K562 (cell line): Measurements from ENCODE around the gene CGNL1. TPM values are rescaled to one million over a fixed set of nuclear protein-coding genes. Genes with fewer than 3 reads are reported as not detected.

Source experiments
- ATAC-seq: fragments of 200-7000 bp; cut with Tn5 transposase; 3 replicates; pipeline ENCODE4 v1.9.1; 2020; ENCODE audit warnings: moderate library complexity
- BruUV-seq: library from RNA; stranded (reverse); fragments of 400-500 nt; replicated peaks from 2 replicates; lab custom pipeline; 2021; lab: Mats Ljungman, UMichigan
- CTCF ChIA-PET: fragments of 300-600 bp; formaldehyde crosslinking; extraction: SDS; loops from one replicate; lab custom pipeline; 2021; ENCODE audit warnings: low intra/inter-chr PET ratio; lab: Yijun Ruan, JAX
- POLR2A ChIA-PET: fragments of 300-600, 350-650 bp; sonication (Branson Sonifier 250); formaldehyde crosslinking; extraction: SDS; loops from one replicate; lab custom pipeline; 2021; ENCODE audit warnings: antibody characterized with exemption, inconsistent platforms; lab: Yijun Ruan, JAX
- DNase-seq, 4 experiments: peaks; one replicate each; pipeline versions ENCODE4 v3.0.0 to v3.0.0-alpha.2; 2011 to 2018; ENCODE audit warnings: low spot score in 3 of 4, mixed read lengths in 3 of 4; ENCODE audit errors: extremely low read depth in 1 of 4
- FAIRE-seq: peaks from 2 replicates; lab custom pipeline; 2011; peaks lifted over from hg19 to GRCh38; lab: Jason Lieb, UNC
- H2AFZ ChIP-seq: 2 replicates; pipeline ENCODE4 v1.6.0; 2011; ENCODE audit warnings: low read depth, low read length, control low read depth, inconsistent platforms
- H3K27ac ChIP-seq: fragments of 200-600 bp; 3 replicates; pipeline ENCODE4 v1.8.0; 2011; ENCODE audit warnings: low read depth, mild to moderate bottlenecking, control low read depth, inconsistent platforms, low read length, moderate library complexity, mixed read lengths; ENCODE audit errors: extremely low read depth
- H3K27me3 ChIP-seq, 2 experiments: fragments of 300-600 bp in 1 of 2; 2 replicates in 1 of 2; 3 replicates in 1 of 2; pipeline versions ENCODE4 v1.6.0 to v1.8.0; 2011; ENCODE audit warnings: inconsistent platforms in 2 of 2, low read length in 2 of 2, mild to moderate bottlenecking in 1 of 2, mixed read lengths in 1 of 2, moderate library complexity in 1 of 2; ENCODE audit not compliant: control insufficient read depth in 2 of 2, insufficient read depth in 2 of 2
- H3K36me3 ChIP-seq: fragments of 300-600 bp; 3 replicates; pipeline ENCODE4 v1.8.0; 2011; ENCODE audit warnings: mild to moderate bottlenecking, low read length, inconsistent platforms; ENCODE audit not compliant: control insufficient read depth, insufficient read depth
- H3K4me1 ChIP-seq, 2 experiments: fragments of 200-600 bp in 1 of 2; replicated peaks in 1 of 2; 2 replicates in 1 of 2; 3 replicates in 1 of 2; pipeline versions ENCODE4 v1.5.1 to v1.8.0; 2011; ENCODE audit warnings: inconsistent platforms in 2 of 2, low read length in 2 of 2, mild to moderate bottlenecking in 1 of 2, mixed read lengths in 1 of 2, moderate library complexity in 1 of 2; ENCODE audit not compliant: control insufficient read depth in 2 of 2, insufficient read depth in 2 of 2
- H3K4me2 ChIP-seq: 2 replicates; pipeline ENCODE4 v1.6.1; 2011; ENCODE audit warnings: low read length, control low read depth, inconsistent platforms, mixed read lengths; ENCODE audit not compliant: insufficient read depth
- H3K4me3 ChIP-seq: fragments of 200-600 bp; sonication (generic), shearing (Covaris generic); 2 replicates; pipeline ENCODE4 v1.5.1; 2016; ENCODE audit warnings: control low read depth, inconsistent platforms
- H3K79me2 ChIP-seq: fragments of 200-600 bp; 3 replicates; pipeline ENCODE4 v1.8.0; 2011; ENCODE audit warnings: low read length, inconsistent platforms; ENCODE audit not compliant: control insufficient read depth, insufficient read depth
- H3K9ac ChIP-seq, 2 experiments: 2 replicates each; pipeline versions ENCODE4 v1.6.0 to v1.6.1; 2011; ENCODE audit warnings: low read depth in 2 of 2, low read length in 2 of 2, control low read depth in 1 of 2, inconsistent platforms in 1 of 2, mild to moderate bottlenecking in 1 of 2, mixed read lengths in 1 of 2; ENCODE audit not compliant: insufficient read depth in 1 of 2
- H3K9me1 ChIP-seq: one replicate; pipeline ENCODE4 v1.6.0; 2011; ENCODE audit warnings: inconsistent platforms, mild to moderate bottlenecking, low read length, moderate library complexity; ENCODE audit not compliant: control insufficient read depth, insufficient read depth
- H3K9me3 ChIP-seq: replicated peaks from 2 replicates; pipeline ENCODE4 v1.5.1; 2011; ENCODE audit warnings: low read depth, low read length, inconsistent platforms; ENCODE audit not compliant: control insufficient read depth, insufficient read depth
- H4K20me1 ChIP-seq: replicated peaks from 2 replicates; pipeline ENCODE4 v1.6.1; 2011; ENCODE audit warnings: low read length, inconsistent platforms, mixed read lengths; ENCODE audit not compliant: control insufficient read depth, insufficient read depth
- JUND ChIP-seq, 2 experiments: IDR thresholded peaks; 2 replicates in 1 of 2; 3 replicates in 1 of 2; pipeline ENCODE4 v1.6.1; 2011; ENCODE audit warnings: borderline replicate concordance in 2 of 2, low read depth in 2 of 2, low read length in 2 of 2, improper control_type of control experiment in 1 of 2, missing biosample characterization in 1 of 2, missing genetic modification characterization in 1 of 2, missing genetic modification reagents in 1 of 2
- NFE2 ChIP-seq: IDR thresholded peaks from 2 replicates; pipeline ENCODE4 v1.6.1; 2014; ENCODE audit warnings: antibody characterized with exemption, low read depth
- PHB2 ChIP-seq: fragments of 450-650 bp; IDR thresholded peaks from 2 replicates; pipeline ENCODE4 v1.6.1; 2017; ENCODE audit warnings: low read depth
- PREB ChIP-seq: sonication (generic); formaldehyde crosslinking; IDR thresholded peaks from 2 replicates; pipeline ENCODE4 v1.8.1; 2023; ENCODE audit warnings: mild to moderate bottlenecking, missing genetic modification reagents
- YY1 ChIP-seq, 3 experiments: IDR thresholded peaks; 2 replicates each; pipeline ENCODE4 v1.6.1; 2011; ENCODE audit warnings: low read length in 2 of 3, mild to moderate bottlenecking in 2 of 3, moderate library complexity in 2 of 3, borderline replicate concordance in 1 of 3, control low read depth in 1 of 3, low read depth in 1 of 3; ENCODE audit not compliant: insufficient read depth in 3 of 3, insufficient replicate concordance in 2 of 3, control insufficient read depth in 1 of 3, insufficient read length in 1 of 3; ENCODE audit errors: extremely low read depth in 1 of 3
- ZSCAN29 ChIP-seq: fragments of 450-650 bp; IDR thresholded peaks from 2 replicates; pipeline ENCODE4 v1.6.1; 2017
- WGBS: fragments of 100-300 bp; shearing (Covaris generic); methylation state at CpG from one replicate; pipeline ENCODE4 v1.1.6; 2016; ENCODE audit warnings: low coverage, mixed read lengths; ENCODE audit not compliant: insufficient coverage; ENCODE audit errors: missing lambda C conversion rate; 5-methylcytosine and 5-hydroxymethylcytosine counted together
- in situ Hi-C: fragments of 300-500 bp; cut with MboI; formaldehyde crosslinking; loops from 4 replicates; pipeline ENCODE4 v1.15.0; 2018; ENCODE audit warnings: inconsistent platforms, mixed read lengths
- intact Hi-C: fragments of 100-400 bp; cut with micrococcal nuclease; formaldehyde crosslinking; loops from 2 replicates; pipeline ENCODE4 v1.14.2; 2022
- polyA plus RNA-seq, 8 experiments: library from polyadenylated mRNA; depleted of rRNA in 4 of 8; stranded (reverse) in 5 of 8; unstranded in 3 of 8; fragments of >200 nt; fragmentation: Nextera tagmentation in 2 of 8; fragmentation: Illumina TruSeq in 1 of 8; extraction: Ambion mirVana in 2 of 8; extraction: Trizol in 1 of 8; gene quantifications; 2 replicates each; pipeline versions ENCODE4 v1.2.1 to v1.2.3, GENCODE V29; 2011 to 2014; ENCODE audit warnings: inconsistent platforms in 1 of 8, missing spikeins in 1 of 8
- total RNA-seq, 7 experiments: library from RNA; depleted of rRNA in 6 of 7; stranded (reverse); fragments of >200 nt in 6 of 7; fragmentation: Illumina TruSeq in 2 of 7; extraction: Trizol in 2 of 7; gene quantifications; 2 replicates each; pipeline versions ENCODE4 v1.2.1 to v1.2.3, GENCODE V29; 2011 to 2021; ENCODE audit warnings: low replicate concordance in 1 of 7

CGNL1 gene
- total and polyA plus RNA-seq, 9 of the 15 experiments (the other 6 are each of a cell fraction or from before 2014, with no cell fraction given), result 0.01 to 0.07 TPM; not detected in 7

DNA sequence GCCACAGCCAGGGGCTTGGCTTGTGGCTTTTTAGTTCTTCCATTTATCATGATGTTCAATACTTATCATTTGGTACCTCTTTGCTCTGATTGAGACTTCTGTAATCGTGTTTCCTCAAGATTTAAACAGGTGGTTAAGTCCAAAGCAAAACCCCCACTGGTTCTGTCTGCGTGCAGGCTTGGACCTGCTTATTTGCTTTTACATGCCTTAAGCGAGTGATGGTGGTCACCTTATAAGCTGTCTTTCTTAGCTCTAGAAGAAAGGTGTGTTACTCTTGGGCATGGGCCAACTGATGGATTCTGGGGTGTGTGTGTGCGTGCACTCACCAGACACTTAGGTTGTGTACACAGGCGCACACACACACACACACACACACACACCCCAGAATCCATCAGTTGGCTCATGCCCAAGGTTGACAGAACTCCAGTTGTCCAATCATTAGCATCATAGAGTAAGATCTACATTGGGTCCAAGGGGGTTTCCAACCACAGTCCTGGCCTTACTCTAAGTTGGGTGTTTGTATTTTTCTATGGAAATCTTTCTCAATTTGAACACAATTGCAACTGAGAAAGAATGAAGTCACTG, 216.6 kb downstream of the CGNL1 start:
- in situ Hi-C loops, result no loop called here
- H3K79me2 ChIP-seq, result no peaks in the 10 kb centered on the region
- ChIA-PET CTCF (no interaction called here), POLR2A (no interaction called here)
- no peak overlapping the region for H2AFZ ChIP-seq
- no peaks in the 10 kb centered on the region; the same call in 2 of the 3 replicates for H3K36me3 ChIP-seq
- ATAC-seq, result no peak
- DNase-seq, result no peak
- no peaks in the 10 kb centered on the region for H3K9me3 ChIP-seq
- H3K4me1 ChIP-seq, result peaks cover 0 to 10% of the 10 kb centered on the region in 2 experiments; a peak in 1 of 5 replicates
- peaks cover 31 to 57% of the 10 kb centered on the region in 2 experiments for H3K27me3 ChIP-seq
- 0 out of 2 replicates have a peak, but pooled peaks cover 5% of the 10 kb centered on the region for H4K20me1 ChIP-seq
- BruUV-seq, result no TSS peak
- H3K4me3 ChIP-seq, result no peak overlapping the region
- H3K27ac ChIP-seq, result no peak overlapping the region
- WGBS, result 10% methylated on average over 5 of the region's 5 CpGs
- H3K4me2 ChIP-seq, result no peak overlapping the region
- H3K9me1 ChIP-seq, result no peaks in the 10 kb centered on the region
- intact Hi-C loops, result no loop called here
- H3K9ac ChIP-seq, result no peak overlapping the region
- FAIRE-seq, result no peak
- TF ChIP-seq NFE2 (no peak), JUND (IDR thresholded peaks at IDR 0.05; ENCODE audit: borderline replicate concordance, low read depth, low read length) (no peak), JUND (tag; IDR thresholded peaks at IDR 0.05; ENCODE audit: borderline replicate concordance, low read depth, low read length) (no peak), YY1 (IDR thresholded peaks at IDR 0.05; ENCODE audit: borderline replicate concordance in 1 of 3, control insufficient read depth in 1 of 3, extremely low read depth in 1 of 3, insufficient read depth in 3 of 3, insufficient read length in 1 of 3, insufficient replicate concordance in 2 of 3, low read depth in 1 of 3, low read length in 2 of 3) (no peak), PHB2 (no peak), ZSCAN29 (no peak), PREB (CRISPR knock-in tag) (no peak)
- TF ChIP-seq, all 486 proteins: peak for 0
